ENCODE measurements around the gene L3HYPDH. TPM values are rescaled to one million over a fixed set of nuclear protein-coding genes. Genes with fewer than 3 reads are reported as not detected.

Gene L3HYPDH
- total RNA-seq, 1 donor from 2014 or later = 19.5 TPM

DNA sequence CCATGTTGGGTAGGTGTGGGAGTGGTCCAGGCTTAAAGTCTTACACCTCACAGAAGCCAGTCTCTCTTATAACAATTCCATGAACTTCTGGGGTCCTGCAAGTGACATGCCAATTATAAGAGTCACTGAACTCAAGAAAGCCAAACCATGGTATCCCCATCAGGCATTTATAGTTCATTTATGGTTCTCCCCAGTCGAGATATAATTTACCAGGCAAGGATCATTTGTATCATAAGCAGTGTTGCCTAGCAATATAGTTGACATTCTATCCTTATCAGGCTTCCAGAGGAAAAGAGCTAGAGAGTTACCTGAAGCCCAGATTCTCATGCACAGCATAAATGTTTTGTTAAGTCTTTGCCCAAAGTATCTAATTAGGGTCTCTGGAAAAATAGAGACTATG, 8.2 kb upstream of the L3HYPDH start:
- no peak for DNase-seq (ENCODE audit: low read depth)
- TF ChIP-seq, protein P1, sequence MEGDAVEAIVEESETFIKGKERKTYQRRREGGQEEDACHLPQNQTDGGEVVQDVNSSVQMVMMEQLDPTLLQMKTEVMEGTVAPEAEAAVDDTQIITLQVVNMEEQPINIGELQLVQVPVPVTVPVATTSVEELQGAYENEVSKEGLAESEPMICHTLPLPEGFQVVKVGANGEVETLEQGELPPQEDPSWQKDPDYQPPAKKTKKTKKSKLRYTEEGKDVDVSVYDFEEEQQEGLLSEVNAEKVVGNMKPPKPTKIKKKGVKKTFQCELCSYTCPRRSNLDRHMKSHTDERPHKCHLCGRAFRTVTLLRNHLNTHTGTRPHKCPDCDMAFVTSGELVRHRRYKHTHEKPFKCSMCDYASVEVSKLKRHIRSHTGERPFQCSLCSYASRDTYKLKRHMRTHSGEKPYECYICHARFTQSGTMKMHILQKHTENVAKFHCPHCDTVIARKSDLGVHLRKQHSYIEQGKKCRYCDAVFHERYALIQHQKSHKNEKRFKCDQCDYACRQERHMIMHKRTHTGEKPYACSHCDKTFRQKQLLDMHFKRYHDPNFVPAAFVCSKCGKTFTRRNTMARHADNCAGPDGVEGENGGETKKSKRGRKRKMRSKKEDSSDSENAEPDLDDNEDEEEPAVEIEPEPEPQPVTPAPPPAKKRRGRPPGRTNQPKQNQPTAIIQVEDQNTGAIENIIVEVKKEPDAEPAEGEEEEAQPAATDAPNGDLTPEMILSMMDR (conservative IDR thresholded peaks at IDR 0.05; ENCODE audit: low read depth, low read length) = no peak

DNA sequence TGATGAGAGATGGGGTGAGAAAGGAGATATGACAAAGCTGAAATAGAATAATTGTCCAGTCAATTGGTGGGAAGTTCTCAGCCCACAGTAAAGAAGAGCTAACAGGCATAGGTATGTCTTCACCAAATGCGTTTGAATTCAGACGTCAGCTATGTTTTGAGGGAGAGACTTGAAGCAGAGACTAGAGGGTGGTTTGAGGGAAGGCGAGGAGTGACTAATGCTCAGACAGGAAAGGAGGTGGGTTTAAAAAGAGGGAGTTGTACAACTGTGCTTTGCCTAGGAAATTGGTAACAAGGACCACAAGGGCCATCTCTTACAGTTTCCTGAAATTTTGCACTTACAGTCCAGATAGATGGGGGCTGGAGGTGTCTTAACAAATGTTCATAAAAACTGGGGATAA, 6.5 kb upstream of the L3HYPDH start:
- DNase-seq (ENCODE audit: low read depth) = no peak
- no peak overlapping the region for H3K4me3 ChIP-seq (ENCODE audit: low read depth, low read length)
- TF ChIP-seq, protein P1 (conservative IDR thresholded peaks at IDR 0.05; ENCODE audit: low read depth, low read length) = no peak

More for the DNA sequence above, 8.2 kb upstream of the L3HYPDH start:
- no peak overlapping the region for H3K4me3 ChIP-seq (ENCODE audit: low read depth, low read length)

DNA sequence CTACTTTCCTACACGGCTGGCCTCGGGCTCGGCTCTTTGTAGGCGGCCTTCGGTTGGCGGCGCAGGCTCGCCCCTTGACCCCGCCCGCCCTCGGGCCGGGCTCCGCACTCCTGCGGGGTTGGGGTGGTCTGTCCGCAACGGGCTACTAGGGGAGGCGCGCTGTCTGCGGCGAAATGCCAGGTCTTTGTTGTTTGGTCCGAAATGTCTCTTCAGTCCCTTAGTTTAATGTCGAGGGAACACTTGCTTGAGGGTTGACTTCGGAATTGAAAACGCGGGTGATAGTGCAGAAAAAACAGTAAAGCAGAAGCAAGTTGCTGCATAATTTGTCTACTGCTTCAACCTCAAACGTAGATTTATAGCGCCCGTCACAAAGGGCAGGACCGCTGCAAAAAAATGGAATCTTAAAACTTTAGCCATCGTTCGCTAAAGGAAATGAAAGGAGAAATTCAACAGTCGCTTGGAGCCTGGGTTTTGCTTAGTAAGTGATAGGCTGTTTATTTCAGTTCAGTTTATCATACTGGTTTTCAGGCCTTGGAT, 499 bp upstream of the L3HYPDH start:
- TF ChIP-seq, protein P1 (conservative IDR thresholded peaks at IDR 0.05; ENCODE audit: low read depth, low read length) = no peak

DNA sequence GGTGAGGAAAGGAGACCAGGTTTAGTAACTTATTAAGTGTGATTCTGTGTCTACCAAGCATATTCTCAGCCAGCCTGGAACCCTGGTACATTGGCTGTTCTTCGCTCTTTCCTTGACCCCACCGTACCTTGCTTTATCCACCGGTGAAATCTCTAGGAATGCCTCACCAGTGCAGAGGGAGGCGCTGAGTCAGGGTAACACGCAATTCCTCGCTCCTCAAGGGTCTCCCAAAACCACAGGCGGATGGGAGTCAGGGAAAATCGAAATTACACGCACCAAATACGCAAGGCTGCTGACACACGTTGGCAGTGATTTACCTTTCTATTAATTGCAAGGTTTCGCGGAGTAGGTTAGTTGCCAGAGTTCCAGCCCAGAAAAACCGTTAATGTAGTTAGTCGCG, 845 bp downstream of the L3HYPDH start:
- H3K4me3 ChIP-seq (ENCODE audit: low read depth, low read length) = peak overlapping the region; percentile 67
- DNase-seq (ENCODE audit: low read depth) = peak; percentile 59
- TF ChIP-seq, protein P1 (conservative IDR thresholded peaks at IDR 0.05; ENCODE audit: low read depth, low read length) = no peak

More for the DNA sequence above, 499 bp upstream of the L3HYPDH start:
- no peak for DNase-seq (ENCODE audit: low read depth)
- H3K4me3 ChIP-seq (ENCODE audit: low read depth, low read length) = peak overlapping the region; percentile 67

DNA sequence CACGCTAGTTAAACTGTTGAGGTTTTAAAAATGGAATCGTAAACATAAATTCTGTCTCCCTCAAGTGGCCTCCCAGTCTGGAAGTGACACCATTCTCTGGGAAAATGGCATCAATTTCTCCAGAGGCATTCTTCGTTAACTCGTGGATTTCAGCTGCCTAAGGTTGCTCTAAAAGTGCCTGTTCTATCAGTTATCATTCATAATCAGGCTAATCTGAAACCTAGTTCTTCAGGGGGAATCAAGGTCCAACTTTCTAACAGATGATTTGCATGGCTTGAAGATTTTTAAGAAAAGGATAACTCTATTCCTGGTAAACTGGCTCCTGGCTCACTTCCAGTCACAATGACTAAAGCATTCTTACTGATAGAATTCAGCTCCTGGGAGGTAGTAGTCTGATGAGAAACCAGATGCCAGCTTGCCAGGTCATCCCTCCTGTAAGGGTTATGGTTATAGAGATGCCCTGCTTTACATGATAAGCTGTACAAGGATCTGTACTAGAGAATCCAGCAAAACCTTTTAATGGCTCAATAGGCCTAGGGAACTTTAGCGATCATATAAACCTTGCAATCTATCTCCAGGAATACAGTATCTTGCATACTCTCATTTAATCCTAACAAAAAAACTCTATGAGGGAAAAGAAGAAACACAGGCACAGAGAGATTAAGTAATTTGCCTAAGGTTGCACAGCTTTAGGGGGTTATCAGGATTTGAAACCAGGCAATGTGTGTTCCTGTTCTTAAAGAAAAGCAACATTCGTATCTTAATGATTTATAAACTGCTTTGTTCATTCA, 1.5 kb downstream of the L3HYPDH start:
- peak overlapping the region; percentile 67 for H3K4me3 ChIP-seq (ENCODE audit: low read depth, low read length)
- DNase-seq (ENCODE audit: low read depth) = peak; percentile 94
- TF ChIP-seq, protein P1 (conservative IDR thresholded peaks at IDR 0.05; ENCODE audit: low read depth, low read length) = no peak

DNA sequence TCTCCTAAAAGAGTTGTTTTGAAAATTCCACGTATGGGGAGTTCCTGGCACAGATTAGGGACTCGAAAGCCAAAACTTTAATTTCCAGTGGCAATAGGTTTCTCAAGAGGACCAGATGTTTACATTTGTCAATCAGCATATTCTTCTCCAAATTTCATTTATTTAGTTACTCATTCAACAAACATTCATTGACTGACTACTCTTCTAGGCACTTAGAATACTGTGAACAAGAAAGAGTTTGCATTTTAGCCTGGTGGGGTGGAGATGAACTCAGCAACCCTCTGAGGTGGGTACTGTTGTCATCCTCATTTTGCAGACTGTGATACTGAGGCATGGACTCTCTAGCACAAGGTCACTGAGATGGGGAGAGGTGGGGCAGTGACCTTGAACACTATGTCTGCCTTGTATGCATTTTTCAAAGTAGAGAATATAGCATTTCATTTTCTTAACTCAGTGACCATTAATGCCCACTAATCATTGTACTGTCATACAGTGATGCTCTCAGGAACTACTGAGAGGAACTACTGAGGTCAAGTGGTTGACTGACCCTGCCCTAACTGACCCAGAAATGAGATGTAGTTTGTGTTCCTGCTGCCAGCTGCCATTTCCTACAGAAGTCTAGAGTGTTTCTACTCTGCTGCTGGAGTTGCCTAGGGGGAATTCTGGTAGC, 2.2 kb downstream of the L3HYPDH start:
- TF ChIP-seq, protein P1 (conservative IDR thresholded peaks at IDR 0.05; ENCODE audit: low read depth, low read length) = no peak
- peak overlapping the region; percentile 67 for H3K4me3 ChIP-seq (ENCODE audit: low read depth, low read length)
- DNase-seq (ENCODE audit: low read depth) = no peak

All from epithelial cell of proximal tubule (primary cell).